NCI-H82 treated with DMSO at 0.1 percent for 48 hours (cell line): Measurements from ENCODE around the gene PTCD1.
"Not testable (repeated sequence)": the region's sequence is repeated elsewhere in the genome, so short reads cannot be mapped to it uniquely, and the experiment has no call there.

Experiments
- DNase-seq: peaks from one replicate; lab custom pipeline; 2025; ENCODE audit not compliant: unreplicated experiment; lab: John Stamatoyannopoulos, UW

PTCD1 gene

DNA sequence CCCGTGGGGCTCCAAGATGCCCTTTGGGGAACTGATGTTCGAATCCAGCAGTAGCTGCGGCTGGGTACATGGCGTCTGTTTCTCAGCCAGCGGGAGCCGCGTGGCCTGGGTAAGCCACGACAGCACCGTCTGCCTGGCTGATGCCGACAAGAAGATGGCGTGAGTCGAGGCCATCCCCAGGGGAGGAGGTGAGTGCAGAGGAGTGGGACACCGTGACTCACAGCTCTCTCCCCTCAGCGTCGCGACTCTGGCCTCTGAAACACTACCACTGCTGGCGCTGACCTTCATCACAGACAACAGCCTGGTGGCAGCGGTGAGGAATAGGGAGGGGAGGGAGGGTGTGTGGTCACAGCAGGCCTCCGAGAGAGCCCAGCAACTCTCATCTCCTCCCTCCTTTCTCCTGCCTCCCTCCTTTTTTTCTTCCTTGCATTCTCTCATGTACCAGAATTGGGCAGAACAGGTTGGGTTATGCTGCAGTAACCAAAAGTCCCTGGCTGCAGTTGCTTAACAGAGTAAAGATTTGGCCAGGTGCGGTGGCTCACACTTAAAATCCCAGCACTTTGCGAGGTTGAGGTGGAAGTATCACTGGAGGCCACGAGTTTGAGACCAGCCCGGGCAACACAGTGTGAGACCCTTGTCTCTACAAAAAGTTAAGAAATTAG lies 47.5 kb downstream of the PTCD1 start:
- DNase-seq = no peak

DNA sequence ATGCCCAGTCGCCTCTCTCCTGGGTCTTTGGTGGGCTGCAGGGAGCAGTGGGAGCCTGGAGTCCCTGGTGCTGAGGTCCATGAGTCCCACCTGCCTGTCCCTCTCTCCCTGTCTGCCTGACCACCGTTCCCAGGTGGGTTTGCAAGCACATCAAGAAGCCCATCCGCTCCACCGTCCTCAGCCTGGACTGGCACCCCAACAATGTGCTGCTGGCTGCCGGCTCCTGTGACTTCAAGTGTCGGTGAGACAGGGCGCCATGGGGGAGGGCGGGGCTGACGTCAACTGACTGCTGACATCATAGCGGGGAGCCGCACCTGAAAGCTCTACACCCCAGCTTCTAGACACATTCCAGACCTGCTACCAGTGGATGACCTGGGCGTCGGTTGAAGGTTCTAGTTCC lies 48.8 kb downstream of the PTCD1 start:
- no peak for DNase-seq

DNA sequence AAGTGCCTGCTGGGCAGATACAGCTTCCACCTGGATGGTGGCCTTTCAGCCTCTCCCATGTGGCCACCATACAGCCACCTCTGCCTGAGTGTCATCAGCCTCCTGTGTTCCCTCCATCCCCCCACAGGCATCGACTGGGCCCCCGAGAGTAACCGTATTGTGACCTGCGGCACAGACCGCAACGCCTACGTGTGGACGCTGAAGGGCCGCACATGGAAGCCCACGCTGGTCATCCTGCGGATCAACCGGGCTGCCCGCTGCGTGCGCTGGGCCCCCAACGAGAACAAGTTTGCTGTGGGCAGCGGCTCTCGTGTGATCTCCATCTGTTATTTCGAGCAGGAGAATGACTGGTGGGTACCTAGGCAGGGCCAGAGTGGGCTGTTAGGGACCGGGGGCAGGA lies 50.7 kb downstream of the PTCD1 start:
- DNase-seq = no peak

DNA sequence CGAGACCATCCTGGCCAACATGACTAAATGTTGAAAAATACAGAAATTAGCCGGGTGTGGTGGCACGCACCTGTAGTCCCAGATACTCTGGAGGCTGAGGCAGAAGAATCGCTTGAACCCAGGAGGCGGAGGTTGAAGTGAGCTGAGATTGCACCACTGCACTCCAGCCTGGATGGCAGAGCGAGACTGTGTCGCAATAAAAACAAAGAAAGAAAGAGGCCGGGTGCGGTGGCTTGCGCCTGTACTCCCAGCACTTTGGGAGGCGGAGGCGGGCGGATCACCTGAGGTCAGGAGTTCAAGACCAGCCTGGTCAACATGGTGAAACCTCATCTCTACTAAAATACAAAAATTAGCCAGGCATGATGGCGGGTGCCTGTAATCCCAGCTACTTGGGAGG lies 51.4 kb downstream of the PTCD1 start:
- DNase-seq = not testable (repeated sequence)

DNA sequence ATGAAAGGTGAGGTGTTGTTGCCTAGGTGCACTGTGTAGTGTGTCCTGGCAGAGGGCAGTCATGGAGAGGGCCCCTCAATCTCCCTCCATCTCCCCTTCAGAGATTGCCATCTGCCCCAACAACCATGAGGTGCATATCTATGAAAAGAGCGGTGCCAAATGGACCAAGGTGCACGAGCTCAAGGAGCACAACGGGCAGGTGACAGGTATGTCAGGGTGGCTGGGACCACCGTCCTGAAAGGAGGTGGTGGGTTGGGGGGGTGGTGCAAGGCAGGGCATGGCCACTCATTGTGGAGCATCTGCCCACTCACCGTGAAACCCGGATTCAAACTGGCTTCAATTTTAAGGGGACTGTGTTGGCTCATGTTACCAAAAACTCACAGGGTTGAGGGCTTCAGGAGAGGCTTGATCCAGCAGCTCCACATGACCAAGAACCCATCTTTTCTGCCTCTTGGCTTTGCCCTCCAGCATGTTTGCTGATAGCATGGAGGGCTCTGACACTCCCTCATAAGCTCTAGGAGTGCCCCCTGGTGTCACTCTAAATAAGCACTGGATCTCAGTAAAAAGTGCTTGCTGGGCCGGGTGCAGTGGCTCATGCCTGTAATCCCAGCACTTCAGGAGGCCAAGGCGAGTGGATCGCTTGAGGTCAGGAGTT lies 51.9 kb downstream of the PTCD1 start:
- no peak for DNase-seq

DNA sequence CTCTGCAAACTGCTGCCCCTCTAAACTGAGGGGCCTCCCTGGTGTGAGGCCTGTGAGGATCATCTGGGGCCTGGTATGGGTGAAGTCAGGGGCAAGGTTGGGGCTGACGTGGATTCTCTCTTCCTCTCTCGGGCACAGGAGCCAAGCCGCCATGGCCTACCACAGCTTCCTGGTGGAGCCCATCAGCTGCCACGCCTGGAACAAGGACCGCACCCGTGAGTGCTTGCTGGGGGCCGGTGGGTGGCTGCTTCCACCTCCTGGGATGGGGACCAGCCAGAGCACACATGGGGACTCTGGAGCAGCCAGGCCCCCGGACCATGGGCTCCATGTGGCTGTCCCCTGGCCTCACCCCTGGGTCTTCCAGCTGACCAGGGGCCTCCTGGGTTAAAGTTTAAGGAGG lies 53.0 kb downstream of the PTCD1 start:
- DNase-seq = no peak

DNA sequence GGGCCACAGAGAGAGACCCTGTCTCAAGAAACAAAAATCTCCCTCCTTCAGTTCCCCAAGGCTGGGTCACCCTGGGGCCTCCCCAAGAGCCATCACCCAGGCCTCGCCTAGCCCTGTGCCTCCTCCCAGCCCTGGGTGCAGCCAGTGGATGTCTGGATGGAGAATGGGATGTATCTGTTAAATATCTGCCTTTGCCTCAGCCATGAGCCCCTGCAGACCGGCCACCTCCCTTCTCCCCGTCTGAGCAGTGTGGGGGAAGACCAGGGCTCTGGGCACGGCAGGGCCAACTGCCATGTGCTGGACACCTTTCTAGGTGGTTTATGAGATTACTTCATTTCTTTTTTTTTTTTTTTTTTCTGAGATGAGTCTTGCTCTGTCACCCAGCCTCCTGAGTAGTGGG lies 54.1 kb downstream of the PTCD1 start:
- no peak for DNase-seq

DNA sequence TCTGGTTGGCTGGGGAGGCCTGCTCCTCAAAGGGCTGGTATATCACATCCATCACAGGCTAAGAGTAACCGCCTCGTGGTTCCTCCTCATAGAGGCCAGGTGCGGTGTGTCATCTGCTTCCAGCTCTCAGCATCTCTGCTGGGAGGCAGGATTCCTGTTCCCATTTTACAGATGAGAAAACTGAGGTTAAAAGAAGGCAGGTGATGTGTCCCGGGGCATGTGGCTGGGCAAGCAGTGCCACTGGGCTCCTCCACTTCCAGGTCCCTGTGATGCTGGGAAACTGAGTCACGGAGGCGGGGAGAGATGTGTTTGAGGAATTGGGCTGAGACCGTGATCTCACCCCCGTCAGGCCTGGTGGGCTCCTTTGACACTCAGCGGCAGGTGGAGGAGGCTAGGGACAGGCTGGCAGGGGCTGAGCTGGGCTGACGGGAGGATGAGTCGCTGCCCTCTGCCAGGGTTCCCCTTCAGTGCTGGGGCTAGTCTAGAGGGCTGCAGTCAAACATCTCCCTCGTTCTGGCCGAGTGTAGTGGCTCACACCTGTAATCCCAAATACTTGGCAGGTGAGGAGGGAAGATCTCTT lies 54.7 kb downstream of the PTCD1 start:
- no peak for DNase-seq

DNA sequence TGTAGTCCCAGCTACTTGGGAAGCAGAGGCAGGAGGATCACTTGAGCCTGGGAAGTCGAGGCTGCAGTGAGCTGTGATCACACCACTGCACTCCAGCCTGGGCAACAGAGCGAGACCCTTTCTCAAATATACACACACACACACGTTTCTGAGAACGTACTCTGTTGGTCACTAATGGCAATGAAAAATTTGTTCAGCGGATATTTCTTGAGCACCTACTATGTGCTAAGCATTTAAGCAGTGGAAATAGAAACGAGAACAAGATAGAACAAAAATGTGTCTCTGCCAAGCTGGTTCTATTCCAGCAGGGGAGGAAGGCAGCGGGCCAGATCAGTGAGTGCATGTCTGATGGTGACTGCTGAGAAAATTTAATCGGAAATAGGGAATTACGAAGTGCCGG lies 55.4 kb downstream of the PTCD1 start:
- DNase-seq = no peak

DNA sequence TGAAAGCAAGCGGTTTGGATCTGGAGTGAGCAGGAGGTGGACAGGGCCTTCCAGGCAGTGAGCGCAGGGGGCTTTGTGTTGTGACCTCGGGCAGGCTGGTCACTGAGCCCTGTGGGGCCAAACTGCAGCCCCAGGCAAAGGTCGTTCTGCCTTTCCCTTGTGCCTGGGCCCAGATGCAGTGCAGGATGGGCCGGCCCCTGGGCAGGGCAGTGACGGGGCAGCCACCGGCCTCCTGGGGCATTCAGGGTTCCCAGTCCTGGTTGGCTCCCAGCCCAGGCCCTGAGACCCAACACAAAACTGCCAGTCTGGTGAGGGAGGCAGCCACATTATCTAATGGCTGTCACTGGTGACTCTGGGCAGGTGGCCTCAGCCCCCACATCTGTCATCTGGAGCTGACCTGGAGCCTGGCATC lies 56.9 kb downstream of the PTCD1 start:
- DNase-seq = no peak

DNA sequence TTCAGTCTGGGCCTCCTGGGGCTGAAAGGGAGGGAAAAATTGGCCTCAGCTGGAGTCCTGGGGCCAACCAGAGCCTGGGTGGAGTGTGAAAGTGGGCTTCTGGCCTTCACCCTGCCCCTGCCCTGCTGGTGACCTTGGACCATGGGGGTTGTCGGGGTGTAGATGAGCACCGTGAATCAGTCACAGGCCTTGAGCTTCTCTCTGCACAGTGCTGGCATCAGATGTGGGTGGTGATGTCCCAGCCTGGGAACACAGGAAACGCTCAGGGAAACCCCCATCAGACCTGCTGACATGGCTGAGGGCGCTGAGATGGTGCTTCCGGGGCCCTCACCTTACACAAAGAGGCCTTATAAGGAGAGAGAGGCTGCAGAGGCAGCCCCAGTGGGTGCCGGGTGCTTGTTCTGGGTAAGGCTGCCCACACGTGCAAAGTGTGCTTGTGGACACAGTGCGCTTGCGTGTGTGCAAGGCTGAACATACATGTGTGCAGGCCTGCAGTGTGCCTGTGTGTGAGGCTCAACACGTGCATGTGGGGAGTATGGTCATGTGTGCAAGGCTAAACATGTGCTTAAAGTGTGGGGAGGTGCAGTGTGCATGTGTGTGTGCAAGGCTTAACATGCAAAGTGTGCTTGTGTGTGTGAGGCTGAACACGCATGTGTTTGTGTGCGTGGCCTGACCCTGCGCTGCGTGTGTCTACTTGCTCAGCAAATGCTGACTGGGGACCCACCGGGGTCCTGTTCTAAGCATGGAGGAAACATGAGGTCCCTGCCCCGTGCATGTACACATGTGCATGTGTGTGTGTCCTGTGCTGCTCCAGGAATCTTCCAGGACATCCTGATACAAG lies 57.6 kb downstream of the PTCD1 start:
- no peak for DNase-seq

DNA sequence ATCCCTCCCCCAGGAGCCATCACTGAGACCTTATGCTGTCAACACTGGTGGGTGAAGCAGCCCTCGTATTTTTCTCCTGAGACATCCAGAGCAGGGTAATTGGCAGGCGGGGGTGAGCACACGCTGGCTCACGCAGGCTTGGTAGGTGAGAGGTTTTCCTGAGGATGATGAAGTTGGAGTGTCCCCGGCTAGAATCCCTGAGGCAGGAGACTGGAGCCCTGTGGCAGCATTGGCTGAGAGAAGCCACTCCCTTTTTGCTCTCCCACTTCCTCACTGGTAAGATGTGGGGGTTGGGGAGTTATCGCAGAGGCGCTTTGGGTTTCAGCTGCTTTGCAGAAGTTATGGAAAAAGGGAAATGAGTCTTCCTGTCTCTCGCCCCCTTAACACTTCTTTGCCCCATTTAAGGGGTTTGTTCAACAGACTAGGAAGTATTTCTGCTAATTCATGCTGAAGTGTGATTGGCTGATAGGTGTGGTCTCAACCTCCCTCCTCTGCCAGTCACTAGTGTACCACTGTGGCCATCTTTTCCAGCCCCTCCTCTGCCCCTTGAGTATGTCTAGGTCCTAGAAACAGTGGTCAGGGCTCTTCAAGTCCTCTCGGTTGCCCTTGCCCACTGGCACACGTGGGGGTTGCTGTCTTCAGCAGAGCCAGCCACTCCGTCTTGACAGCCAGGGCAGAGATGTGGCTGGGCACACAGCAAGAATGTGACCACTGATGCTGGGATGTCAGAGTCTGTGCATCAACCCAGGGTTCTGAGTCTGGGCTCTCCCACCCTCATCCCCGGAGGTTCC lies 58.4 kb downstream of the PTCD1 start:
- no peak for DNase-seq

DNA sequence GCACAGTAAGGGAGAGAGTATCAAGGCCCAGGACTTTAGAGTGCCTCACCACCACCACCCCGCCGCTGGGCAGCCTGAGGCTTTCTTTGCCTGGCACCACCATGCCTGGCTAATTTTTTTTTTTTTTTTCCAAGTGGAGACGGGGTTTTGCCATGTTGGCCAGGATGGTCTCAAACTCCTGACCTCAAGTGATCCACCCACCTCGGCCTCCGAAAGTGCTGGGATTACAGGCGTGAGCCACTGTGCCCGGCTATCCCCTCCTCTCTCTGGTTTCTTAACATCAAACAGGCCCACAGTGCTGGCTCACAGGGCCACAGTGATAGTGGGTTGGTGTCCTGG lies 58.9 kb downstream of the PTCD1 start:
- not testable (repeated sequence) for DNase-seq

DNA sequence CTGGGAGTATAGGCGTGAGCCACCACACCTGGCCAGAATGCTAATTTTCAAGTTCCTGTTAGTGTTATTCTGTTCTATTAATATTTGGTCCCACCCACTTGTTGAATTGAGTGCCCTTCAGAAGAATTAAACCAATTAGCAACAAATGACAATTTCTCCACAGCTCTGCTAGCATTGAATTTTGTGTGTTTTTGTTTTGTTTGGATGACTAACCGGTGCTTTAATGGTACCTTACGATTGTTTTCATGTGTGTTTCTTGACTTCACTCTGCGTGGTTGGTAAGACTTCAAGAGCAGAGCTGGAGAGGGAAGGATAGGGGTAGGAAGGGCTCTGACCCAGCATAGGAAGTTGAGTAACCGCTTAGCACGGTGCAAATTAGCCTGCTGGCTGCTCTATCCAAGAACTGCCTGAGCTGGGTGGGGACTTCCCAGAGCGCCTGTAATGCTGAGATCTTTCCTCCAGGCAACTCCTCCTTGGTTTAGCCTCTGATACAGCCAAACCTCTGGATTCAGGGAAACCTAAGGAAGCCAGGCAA lies 59.5 kb downstream of the PTCD1 start:
- no peak for DNase-seq

DNA sequence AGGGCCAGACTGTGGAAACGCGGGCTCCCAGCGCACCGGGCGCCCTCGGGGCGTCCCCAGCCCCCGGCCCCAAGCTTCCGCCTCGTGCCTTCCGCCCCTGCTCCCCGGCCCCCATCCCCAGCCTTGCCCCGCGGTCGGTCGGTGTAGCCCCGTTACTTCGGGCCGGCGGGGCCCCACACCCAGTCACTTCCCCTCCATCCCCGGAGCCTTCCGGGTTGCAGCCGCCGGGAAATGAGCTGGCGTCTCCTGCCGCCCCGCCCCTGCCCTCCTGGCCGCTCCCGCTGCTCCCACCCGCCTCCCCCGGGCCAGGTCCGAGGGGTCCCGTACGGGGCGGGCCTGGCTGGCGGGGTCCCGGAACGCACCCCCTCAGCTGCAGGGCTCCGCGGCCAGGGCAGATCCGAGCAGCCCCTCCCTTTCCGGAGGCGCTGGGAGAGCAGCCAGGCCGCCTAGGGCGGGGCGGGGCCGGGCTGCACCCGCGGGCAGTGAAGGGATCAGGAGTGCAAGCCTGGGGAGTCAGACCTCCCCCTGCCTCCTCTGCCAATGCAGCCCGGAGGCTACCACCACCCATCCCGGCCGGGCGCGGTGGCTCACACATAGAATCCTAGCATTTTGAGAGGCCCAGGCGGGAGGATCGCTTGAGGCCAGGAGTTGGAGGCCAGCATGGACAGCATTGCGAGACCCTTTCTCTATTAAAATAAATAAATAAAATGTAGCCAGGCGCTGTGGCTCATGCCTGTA lies 63.4 kb downstream of the PTCD1 start:
- DNase-seq = no peak

DNA sequence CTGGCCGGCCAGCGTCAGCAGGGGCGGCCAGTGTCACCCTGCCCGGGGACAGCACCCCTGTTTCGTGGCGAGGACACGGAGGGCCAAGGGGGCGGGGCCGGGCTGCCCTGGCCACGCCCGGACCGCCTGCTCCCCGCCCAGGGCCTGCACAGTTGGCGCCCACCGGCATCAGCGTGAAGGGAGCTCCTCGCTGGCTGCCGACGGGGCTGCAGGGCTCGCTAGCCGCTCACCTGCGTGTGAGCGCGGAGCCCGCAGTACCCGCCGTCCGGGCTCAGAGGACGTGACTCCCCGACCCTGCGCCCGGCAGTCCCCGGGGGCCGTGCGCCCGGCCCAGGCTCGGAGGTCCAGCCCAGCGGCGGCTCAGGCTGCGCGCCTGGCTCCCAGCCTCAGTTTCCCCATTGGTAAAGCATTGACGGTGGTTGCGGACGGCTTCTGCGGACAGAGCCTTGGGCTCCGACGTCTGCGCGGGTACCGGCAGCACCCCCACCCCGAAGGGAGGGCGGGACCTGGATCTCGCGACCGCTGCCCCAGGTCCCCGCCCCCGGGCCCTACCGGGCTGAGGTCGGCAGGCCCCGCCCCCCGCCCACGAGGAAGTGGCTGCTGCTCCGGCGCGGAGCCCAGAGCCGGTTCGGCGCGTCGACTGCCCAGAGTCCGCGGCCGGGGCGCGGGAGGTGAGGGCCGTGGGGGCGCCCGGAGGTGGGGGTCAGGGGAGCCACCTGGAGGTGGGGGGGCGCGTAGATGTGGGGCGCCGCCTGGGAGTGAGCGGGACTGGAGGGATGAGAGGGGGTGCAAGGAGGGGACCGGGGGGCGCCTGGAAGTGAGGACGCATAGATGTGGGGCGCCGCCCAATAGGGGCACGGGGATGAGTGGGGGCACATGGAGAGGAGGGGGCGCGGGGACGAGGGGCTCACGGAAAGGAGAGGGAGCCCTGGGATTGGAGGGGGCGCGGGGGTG lies 64.2 kb downstream of the PTCD1 start, which contains the start of gene ARPC1B:
Gene ARPC1B (plus strand): TSS at position 620 of the 954 bp plus-strand sequence. CDS start 10,985 bp downstream, outside the sequence.
- no peak for DNase-seq

DNA sequence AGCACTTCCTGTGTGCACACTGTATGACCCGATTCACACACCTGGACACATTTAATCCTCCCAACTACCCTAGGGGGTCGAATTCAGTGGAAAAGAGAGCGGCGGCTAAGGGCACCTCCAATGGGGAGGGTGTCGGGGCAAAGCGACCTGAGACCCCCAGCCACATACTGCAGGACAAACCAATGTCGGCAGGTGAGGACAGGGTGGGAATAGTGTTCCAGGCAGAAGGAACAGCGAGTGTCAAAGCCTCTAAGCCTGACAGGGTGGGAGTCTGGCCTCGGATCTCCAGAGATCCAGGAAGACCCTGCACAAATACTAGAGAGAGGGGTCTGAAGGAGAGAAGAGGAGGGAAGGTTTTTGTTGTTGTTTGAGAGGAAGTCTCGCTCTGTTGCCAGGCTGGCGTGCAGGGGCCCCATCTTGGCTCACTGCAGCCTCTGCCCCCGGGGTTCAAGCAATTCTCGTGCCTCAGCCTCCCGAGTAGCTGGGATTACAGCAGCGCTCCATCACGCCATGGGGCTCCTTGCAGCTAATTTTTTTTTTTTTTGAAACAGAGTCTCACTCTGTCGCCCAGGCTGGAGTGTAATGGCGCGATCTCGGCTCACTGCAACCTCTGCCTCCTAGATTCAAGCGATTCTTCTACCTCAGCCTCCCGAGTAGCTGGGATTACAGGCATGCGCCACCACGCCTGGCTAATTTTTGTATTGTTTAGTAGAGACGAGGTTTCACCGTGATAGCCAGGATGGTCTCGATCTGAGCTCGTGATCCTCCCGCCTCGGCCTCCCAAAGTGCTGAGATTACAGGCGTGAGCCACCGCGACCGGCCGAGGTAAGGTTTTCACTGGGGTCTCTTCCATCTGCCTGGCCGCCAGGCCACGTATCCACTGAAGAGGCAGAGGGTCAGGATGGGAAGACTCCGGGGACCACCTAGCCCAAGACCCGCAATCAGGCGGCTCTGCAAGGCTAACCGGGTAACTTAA lies 65.2 kb downstream of the PTCD1 start:
- DNase-seq = no peak
